GM10266 (cell line): ENCODE measurements around the gene ESR2.
"Not testable (repeated sequence)": the region's sequence is repeated elsewhere in the genome, so short reads cannot be mapped to it uniquely, and the experiment has no call there.

Experiments used
- DNase-seq: peaks from one replicate; pipeline ENCODE4 v3.0.0; 2012; ENCODE audit errors: extremely low spot score
- CTCF ChIP-seq: IDR thresholded peaks from 2 replicates; pipeline ENCODE4 v1.5.1; 2012; ENCODE audit warnings: mild to moderate bottlenecking, low read depth; ENCODE audit not compliant: control insufficient read depth, insufficient read depth; ENCODE audit errors: missing control alignments

The ESR2 gene

GRCh38 chr14:64215274-64215673, 78.9 kb downstream of the ESR2 start:
- DNase-seq: no peak

GRCh38 chr14:64213853-64214570, 80.2 kb downstream of the ESR2 start:
- no peak for TF ChIP-seq CTCF

More at GRCh38 chr14:64215274-64215673, 78.9 kb downstream of the ESR2 start:
- TF ChIP-seq CTCF: no peak

GRCh38 chr14:64213086-64213485, 81.1 kb downstream of the ESR2 start:
- no peak for TF ChIP-seq CTCF

More at GRCh38 chr14:64213853-64214570, 80.2 kb downstream of the ESR2 start:
- no peak for DNase-seq

GRCh38 chr14:64212666-64213065, 81.5 kb downstream of the ESR2 start:
- no peak for TF ChIP-seq CTCF
- no peak for DNase-seq

More at GRCh38 chr14:64213086-64213485, 81.1 kb downstream of the ESR2 start:
- DNase-seq: no peak

GRCh38 chr14:64210912-64211311, 83.3 kb downstream of the ESR2 start:
- DNase-seq: not testable (repeated sequence)

GRCh38 chr14:64210216-64210615, 84.0 kb downstream of the ESR2 start:
- TF ChIP-seq CTCF: no peak
- DNase-seq: no peak

- no peak for DNase-seq
- TF ChIP-seq CTCF: no peak
Measured at GRCh38 chr14:64209444-64210131, 84.6 kb downstream of the ESR2 start.

GRCh38 chr14:64208981-64209380, 85.2 kb downstream of the ESR2 start:
- DNase-seq: no peak
- TF ChIP-seq CTCF: no peak
